Activated T-helper 17 cell treated with anti-CD3 and anti-CD28 coated beads, Interleukin-2, amount 50 U/mL, for 72 hours (primary cell): ENCODE measurements around the gene CCDC152. TPM values are rescaled to one million over a fixed set of nuclear protein-coding genes. Genes with fewer than 3 reads are reported as not detected.

ENCODE experiments used
- ATAC-seq: fragments of 150-1000 bp; cut with Tn5 transposase; replicated peaks from 2 replicates; pipeline ENCODE4 v1.10.0; 2021; ENCODE audit warnings: mild to moderate bottlenecking, moderate library complexity
- H3K27ac Mint-ChIP-seq: one replicate; pipeline ENCODE4 v1.8.0; 2022; ENCODE audit warnings: mixed read lengths
- H3K27me3 Mint-ChIP-seq: one replicate; pipeline ENCODE4 v1.8.0; 2022; ENCODE audit warnings: mixed read lengths
- H3K36me3 Mint-ChIP-seq: one replicate; pipeline ENCODE4 v1.8.0; 2022; ENCODE audit warnings: low read depth, mild to moderate bottlenecking, mixed read lengths
- H3K4me1 Mint-ChIP-seq: one replicate; pipeline ENCODE4 v1.8.0; 2022; ENCODE audit warnings: mixed read lengths
- H3K4me3 Mint-ChIP-seq: one replicate; pipeline ENCODE4 v1.8.0; 2022; ENCODE audit warnings: mild to moderate bottlenecking, mixed read lengths
- H3K9me3 Mint-ChIP-seq: one replicate; pipeline ENCODE4 v1.8.0; 2022; ENCODE audit warnings: mixed read lengths
- total RNA-seq, 2 donors: library from RNA; stranded (reverse); gene quantifications; one replicate each; pipeline ENCODE4 v1.2.3, GENCODE V29; 2022

CCDC152 gene
- total RNA-seq, 2 donors from 2014 or later: 0.79 to 2.7 TPM

- Mint-ChIP-seq H3K27me3 (no peaks in the 10 kb centered on the region), H3K36me3 (peaks cover 13% of the 10 kb centered on the region), H3K27ac (no peak overlapping the region), H3K9me3 (no peaks in the 10 kb centered on the region), H3K4me3 (no peak overlapping the region), H3K4me1 (no peaks in the 10 kb centered on the region)
- ATAC-seq: no peak
These were observed 42.6 kb downstream of the CCDC152 start for GRCh38 chr5:42799241-42799608.

DNA sequence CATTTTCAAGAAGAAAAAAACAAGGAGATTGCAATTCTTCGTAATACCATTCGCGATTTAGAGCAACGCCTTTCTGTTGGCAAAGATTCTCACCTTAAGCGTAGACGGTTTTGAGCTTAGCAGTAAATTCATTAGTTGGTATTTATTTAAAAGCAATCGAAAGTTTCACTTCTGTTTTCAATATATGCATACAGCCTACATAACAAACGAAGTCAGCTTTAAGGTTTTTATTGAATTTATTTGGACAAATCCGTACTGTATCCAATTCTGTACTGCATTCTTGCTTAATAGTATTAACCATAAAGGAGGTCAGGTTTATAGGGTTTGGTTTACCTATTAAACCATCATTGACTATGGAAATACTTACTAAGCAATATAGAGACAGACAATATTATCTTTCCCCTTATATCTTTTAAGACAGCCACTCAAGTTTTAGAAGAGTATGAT lies 43.1 kb downstream of the CCDC152 start:
- Mint-ChIP-seq H3K27me3 (no peaks in the 10 kb centered on the region), H3K4me1 (no peaks in the 10 kb centered on the region), H3K27ac (no peak overlapping the region), H3K4me3 (no peak overlapping the region), H3K9me3 (no peaks in the 10 kb centered on the region), H3K36me3 (peaks cover 13% of the 10 kb centered on the region)
- ATAC-seq: no peak

DNA sequence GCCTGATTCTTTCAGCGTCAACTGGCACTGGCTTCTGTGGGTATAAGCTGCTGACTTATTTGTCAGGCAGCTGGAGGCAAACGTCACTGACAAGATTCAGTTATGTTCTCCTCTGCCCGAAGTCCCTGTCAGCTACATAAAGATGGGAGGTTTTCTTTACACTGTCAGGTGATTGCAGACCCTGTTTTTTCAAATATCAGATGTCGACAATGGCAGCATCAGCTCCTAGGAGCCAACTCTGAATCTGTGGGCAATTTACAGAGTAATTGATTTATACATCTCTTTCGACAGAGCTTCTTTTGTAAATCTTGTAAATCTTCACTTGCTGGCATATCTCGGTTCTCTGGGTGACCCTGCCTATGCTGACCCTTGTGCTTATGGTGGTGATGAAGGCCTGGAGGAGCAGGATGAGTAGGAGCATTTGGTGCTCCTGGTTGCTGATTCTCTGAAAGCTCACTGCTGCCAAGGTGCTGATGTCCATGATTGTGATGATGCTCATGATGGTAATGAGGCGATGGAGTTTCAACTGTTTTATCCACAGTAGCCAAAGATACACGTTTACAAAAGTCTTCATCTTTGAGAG lies 44.2 kb downstream of the CCDC152 start:
- H3K4me1 Mint-ChIP-seq: no peaks in the 10 kb centered on the region
- peaks cover 13% of the 10 kb centered on the region for H3K36me3 Mint-ChIP-seq
- H3K27ac Mint-ChIP-seq: no peak overlapping the region
- H3K27me3 Mint-ChIP-seq: no peaks in the 10 kb centered on the region
- no peak overlapping the region for H3K4me3 Mint-ChIP-seq
- ATAC-seq: no peak
- H3K9me3 Mint-ChIP-seq: no peaks in the 10 kb centered on the region

- Mint-ChIP-seq H3K27ac (no peak overlapping the region), H3K27me3 (no peaks in the 10 kb centered on the region), H3K4me3 (no peak overlapping the region), H3K4me1 (no peaks in the 10 kb centered on the region), H3K36me3 (peaks cover 13% of the 10 kb centered on the region), H3K9me3 (no peaks in the 10 kb centered on the region)
- ATAC-seq: no peak
These were observed 45.0 kb downstream of the CCDC152 start for GRCh38 chr5:42801516-42802166.

DNA sequence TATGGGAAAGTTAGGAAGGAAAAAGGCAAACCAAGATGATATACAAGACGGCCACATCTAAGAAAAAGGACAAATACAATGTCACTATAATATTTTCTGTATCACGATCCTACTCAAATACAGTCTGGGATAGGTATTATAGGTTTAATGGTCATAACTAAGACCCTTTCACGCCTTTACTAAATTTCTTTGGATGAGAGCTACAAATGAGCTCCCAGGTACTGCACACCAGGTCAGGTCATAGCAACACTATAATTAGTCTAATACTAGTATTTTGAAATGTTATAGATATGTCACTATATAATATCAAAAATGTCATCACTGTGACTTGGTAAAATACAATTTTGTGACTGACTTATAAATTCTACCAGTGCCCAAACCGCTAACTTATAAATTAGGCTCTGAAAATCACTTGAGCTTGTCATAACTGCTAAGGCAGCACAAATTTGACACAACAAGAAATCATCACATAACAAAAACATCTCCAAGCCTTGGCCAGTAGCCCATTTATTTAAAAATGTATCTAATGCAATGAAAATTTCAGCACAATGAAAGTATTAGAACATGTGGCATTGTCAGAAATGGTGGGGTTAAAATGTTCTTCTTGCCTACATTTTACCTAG lies 48.2 kb downstream of the CCDC152 start:
- no peaks in the 10 kb centered on the region for H3K4me1 Mint-ChIP-seq
- no peak overlapping the region for H3K27ac Mint-ChIP-seq
- no peaks in the 10 kb centered on the region for H3K27me3 Mint-ChIP-seq
- no peak overlapping the region for H3K4me3 Mint-ChIP-seq
- no peaks in the 10 kb centered on the region for H3K36me3 Mint-ChIP-seq
- H3K9me3 Mint-ChIP-seq: no peaks in the 10 kb centered on the region
- ATAC-seq: no peak

DNA sequence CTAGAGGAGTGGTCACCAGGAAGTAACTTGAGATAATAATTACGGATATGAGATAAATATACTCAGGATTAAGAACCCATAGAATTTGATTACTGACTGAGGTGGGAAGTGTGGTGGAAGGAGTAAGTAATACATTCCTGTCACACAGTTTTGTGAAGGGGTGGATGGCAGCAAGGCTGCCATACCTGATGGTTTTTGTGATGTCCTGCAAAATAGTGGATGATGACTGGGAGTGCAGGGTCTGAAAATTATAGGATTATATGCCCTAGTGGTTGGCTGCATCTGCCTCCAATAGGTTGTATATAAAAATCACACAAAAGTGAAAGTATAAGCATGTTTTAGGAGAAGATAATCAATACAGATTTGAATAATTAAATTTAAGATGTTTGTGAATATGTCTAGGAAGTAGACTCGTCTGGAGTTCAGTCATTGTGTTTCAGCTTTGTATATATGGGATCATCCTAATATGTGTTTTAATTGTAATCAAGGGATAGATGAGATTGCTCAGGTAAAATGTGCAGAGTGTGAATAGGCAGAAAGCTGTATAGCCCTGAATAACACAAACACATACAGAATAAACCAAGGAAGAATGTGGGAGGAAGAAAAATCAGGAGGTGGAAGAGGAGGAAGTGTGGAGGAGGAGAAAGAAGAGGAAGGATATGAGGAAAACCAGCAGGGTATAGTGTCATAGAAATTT lies 49.5 kb downstream of the CCDC152 start:
- no peaks in the 10 kb centered on the region for H3K36me3 Mint-ChIP-seq
- H3K4me1 Mint-ChIP-seq: no peaks in the 10 kb centered on the region
- H3K27me3 Mint-ChIP-seq: no peaks in the 10 kb centered on the region
- ATAC-seq: no peak
- no peak overlapping the region for H3K4me3 Mint-ChIP-seq
- H3K27ac Mint-ChIP-seq: no peak overlapping the region
- H3K9me3 Mint-ChIP-seq: no peaks in the 10 kb centered on the region

- no peak for ATAC-seq
- no peaks in the 10 kb centered on the region for H3K27me3 Mint-ChIP-seq
- H3K27ac Mint-ChIP-seq: no peak overlapping the region
- H3K9me3 Mint-ChIP-seq: no peaks in the 10 kb centered on the region
- H3K4me1 Mint-ChIP-seq: no peaks in the 10 kb centered on the region
- no peaks in the 10 kb centered on the region for H3K36me3 Mint-ChIP-seq
- H3K4me3 Mint-ChIP-seq: no peak overlapping the region
These were observed 50.2 kb downstream of the CCDC152 start for GRCh38 chr5:42806701-42807262.

DNA sequence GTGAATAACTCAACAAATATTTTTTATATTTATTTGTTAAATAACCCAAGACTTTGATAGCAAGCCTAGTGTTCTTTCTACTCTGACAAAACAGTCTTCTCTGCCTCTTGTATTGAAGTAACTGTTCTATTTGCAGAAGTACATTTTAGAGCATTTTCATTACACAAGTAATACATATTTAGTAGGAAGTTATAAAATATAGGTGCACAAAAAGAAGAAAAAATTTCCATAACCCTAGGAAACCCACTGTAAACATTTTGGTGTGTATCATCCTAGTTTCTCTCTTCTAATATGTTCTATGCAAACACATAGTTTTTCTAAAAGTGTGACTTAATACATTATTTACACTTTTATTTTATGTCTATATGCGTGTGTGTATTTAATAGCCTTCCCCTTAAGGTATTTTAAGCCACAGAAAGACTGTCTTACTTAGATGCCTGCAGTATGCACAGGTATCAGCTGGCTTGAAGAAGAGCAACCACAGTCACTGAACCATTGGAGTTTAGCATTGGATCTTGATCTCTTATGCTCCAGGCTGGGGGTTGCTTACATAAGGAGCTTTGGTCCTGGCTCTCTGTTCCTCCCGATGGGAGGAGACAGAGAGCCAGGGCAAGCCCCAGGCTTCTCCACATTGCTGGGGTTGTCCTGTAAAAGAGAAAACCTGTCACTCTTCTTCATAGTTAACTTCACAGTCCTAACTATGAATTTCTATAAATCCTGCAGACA lies 51.3 kb downstream of the CCDC152 start:
- Mint-ChIP-seq H3K9me3 (no peaks in the 10 kb centered on the region), H3K27ac (no peak overlapping the region), H3K4me1 (no peaks in the 10 kb centered on the region), H3K27me3 (no peaks in the 10 kb centered on the region), H3K36me3 (no peaks in the 10 kb centered on the region), H3K4me3 (no peak overlapping the region)
- ATAC-seq: no peak

GRCh38 chr5:42808888-42809611 lies 52.4 kb downstream of the CCDC152 start:
- H3K4me3 Mint-ChIP-seq: no peak overlapping the region
- no peaks in the 10 kb centered on the region for H3K4me1 Mint-ChIP-seq
- no peaks in the 10 kb centered on the region for H3K36me3 Mint-ChIP-seq
- H3K27me3 Mint-ChIP-seq: no peaks in the 10 kb centered on the region
- no peaks in the 10 kb centered on the region for H3K9me3 Mint-ChIP-seq
- H3K27ac Mint-ChIP-seq: no peak overlapping the region
- no peak for ATAC-seq

GRCh38 chr5:42810834-42811590 lies 54.4 kb downstream of the CCDC152 start:
- Mint-ChIP-seq H3K9me3 (no peaks in the 10 kb centered on the region), H3K27ac (no peak overlapping the region), H3K27me3 (no peaks in the 10 kb centered on the region), H3K36me3 (no peaks in the 10 kb centered on the region), H3K4me1 (no peaks in the 10 kb centered on the region), H3K4me3 (no peak overlapping the region)
- ATAC-seq: no peak

DNA sequence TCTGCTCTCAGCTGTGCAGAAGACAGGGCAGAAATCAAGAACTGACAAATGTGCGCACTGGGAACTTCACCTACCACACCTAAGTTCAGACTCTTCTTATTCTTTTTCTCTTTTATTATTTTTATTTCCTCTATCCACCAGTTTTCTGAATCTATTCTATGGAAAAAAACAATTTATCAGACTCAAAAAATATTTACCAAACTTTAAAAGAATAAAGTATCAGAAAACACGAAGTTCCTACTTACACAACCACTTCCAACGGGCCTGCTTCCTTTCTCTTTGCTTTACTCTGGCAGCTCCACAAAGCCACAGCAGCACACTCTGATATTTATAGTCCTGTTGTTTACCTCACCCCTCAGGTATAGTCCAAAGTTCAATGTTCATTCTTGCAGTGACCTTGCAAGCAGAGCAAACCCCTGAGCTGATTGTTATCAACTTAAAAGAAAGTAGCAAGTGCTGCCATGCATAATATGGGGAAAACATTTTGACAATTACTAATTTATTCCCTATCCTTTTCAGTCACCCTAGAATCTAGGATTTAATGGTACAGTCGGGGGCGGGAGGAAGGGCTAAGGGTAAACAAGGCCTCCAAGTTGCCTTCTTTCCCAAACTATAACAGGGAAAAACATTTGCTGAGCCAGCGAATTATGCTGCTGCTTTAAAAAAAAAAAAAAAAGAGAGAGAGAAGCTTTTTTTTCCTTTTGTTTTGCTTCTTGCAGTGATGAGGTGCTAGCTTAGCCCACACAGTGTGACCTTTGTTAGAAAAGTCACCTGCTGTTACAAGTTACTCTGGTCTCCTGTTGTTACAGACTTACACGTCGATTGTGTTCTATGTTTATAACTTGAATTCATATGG lies 55.2 kb downstream of the CCDC152 start, which contains the start of gene SELENOP:
TSS of gene SELENOP (minus strand) at position 302 of the 856 bp plus-strand sequence. CDS start 3,539 bp downstream, outside the sequence.
- Mint-ChIP-seq H3K27me3 (no peaks in the 10 kb centered on the region), H3K4me1 (no peaks in the 10 kb centered on the region), H3K27ac (no peak within 1 kb of the TSS), H3K4me3 (no peak within 1 kb of the TSS), H3K36me3 (no peaks in the 10 kb centered on the region), H3K9me3 (no peaks in the 10 kb centered on the region)
- ATAC-seq: no peak

- Mint-ChIP-seq H3K36me3 (no peaks in the 10 kb centered on the region), H3K4me3 (no peak overlapping the region), H3K9me3 (no peaks in the 10 kb centered on the region), H3K27ac (no peak overlapping the region), H3K27me3 (no peaks in the 10 kb centered on the region), H3K4me1 (no peaks in the 10 kb centered on the region)
- ATAC-seq: no peak
These were observed 56.0 kb downstream of the CCDC152 start for GRCh38 chr5:42812620-42813019.
